GM12878 (cell line): ENCODE data around the gene MAOA. TPM values are rescaled to one million over a fixed set of nuclear protein-coding genes. Genes with fewer than 3 reads are reported as not detected.

Experiments used
- ATAC-seq: fragments of 200-7000 bp; cut with Tn5 transposase; 3 replicates; pipeline ENCODE4 v1.9.1; 2020; ENCODE audit warnings: mild to moderate bottlenecking, moderate library complexity
- BruUV-seq: library from RNA; stranded (reverse); fragments of 400-500 nt; replicated peaks from 2 replicates; lab custom pipeline; 2021; lab: Mats Ljungman, UMichigan
- CTCF ChIA-PET: fragments of 300-600 bp; sonication (Branson Sonifier 250); formaldehyde crosslinking; extraction: SDS; loops from one replicate; lab custom pipeline; 2021; ENCODE audit warnings: inconsistent platforms; lab: Yijun Ruan, JAX
- POLR2A ChIA-PET: fragments of 350-600 bp; formaldehyde crosslinking; extraction: SDS; loops from one replicate; lab custom pipeline; 2021; ENCODE audit warnings: inconsistent platforms; lab: Charles Lee
- RAD21 ChIA-PET: fragments of 300-600 bp; sonication (Branson Sonifier 250); formaldehyde crosslinking; loops from one replicate; lab custom pipeline; 2023; ENCODE audit warnings: antibody characterized with exemption; ENCODE audit not compliant: unreplicated experiment; lab: Charles Lee
- SMC1A ChIA-PET: fragments of 300-600 bp; sonication (Branson Sonifier 250); formaldehyde crosslinking; loops from one replicate; lab custom pipeline; 2023; ENCODE audit not compliant: unreplicated experiment, uncharacterized antibody; lab: Charles Lee
- DNase-seq: peaks from one replicate; pipeline ENCODE4 v3.0.0-alpha.2; 2011; ENCODE audit warnings: low read depth, low spot score
- FAIRE-seq: peaks from 3 replicates; lab custom pipeline; 2011; peaks lifted over from hg19 to GRCh38; lab: Jason Lieb, UNC
- H2AFZ ChIP-seq: 2 replicates; pipeline ENCODE4 v1.6.0; 2011; ENCODE audit warnings: low read depth, low read length, control low read depth; ENCODE audit not compliant: control insufficient read depth
- H3K27ac ChIP-seq: 2 replicates; pipeline ENCODE4 v1.5.1; 2011; ENCODE audit warnings: control low read depth; ENCODE audit not compliant: control insufficient read depth, insufficient read depth
- H3K27me3 ChIP-seq, 2 experiments: replicated peaks in 1 of 2; 2 replicates each; pipeline versions ENCODE4 v1.6.0 to v1.6.1; 2011; ENCODE audit warnings: low read length in 1 of 2; ENCODE audit not compliant: control insufficient read depth in 2 of 2, insufficient read depth in 2 of 2
- H3K36me3 ChIP-seq, 2 experiments: 2 replicates each; pipeline ENCODE4 v1.5.1; 2011; ENCODE audit warnings: low read length in 1 of 2; ENCODE audit not compliant: control insufficient read depth in 2 of 2, insufficient read depth in 2 of 2
- H3K4me1 ChIP-seq: 2 replicates; pipeline ENCODE4 v1.6.1; 2011; ENCODE audit warnings: mild to moderate bottlenecking, low read length, moderate library complexity, mixed read lengths; ENCODE audit not compliant: control insufficient read depth, insufficient read depth
- H3K4me2 ChIP-seq: 2 replicates; pipeline ENCODE4 v1.6.0; 2011; ENCODE audit warnings: control low read depth; ENCODE audit not compliant: control insufficient read depth, insufficient read depth
- H3K4me3 ChIP-seq: fragments of 200-600 bp; sonication (generic); 2 replicates; pipeline ENCODE4 v1.5.1; 2016
- H3K79me2 ChIP-seq: 2 replicates; pipeline ENCODE4 v1.6.0; 2011; ENCODE audit warnings: low read length; ENCODE audit not compliant: control insufficient read depth, insufficient read depth
- H3K9ac ChIP-seq: 2 replicates; pipeline ENCODE4 v1.8.0; 2011; ENCODE audit warnings: low read length, control low read depth, mixed read lengths; ENCODE audit not compliant: control insufficient read depth, insufficient read depth
- H3K9me3 ChIP-seq: replicated peaks from 3 replicates; pipeline ENCODE4 v1.5.1; 2011; ENCODE audit warnings: mild to moderate bottlenecking, low read length; ENCODE audit not compliant: control insufficient read depth, insufficient read depth
- H4K20me1 ChIP-seq: 2 replicates; pipeline ENCODE4 v1.6.0; 2011; ENCODE audit not compliant: control insufficient read depth, insufficient read depth
- BMI1 ChIP-seq: fragments of 450-650 bp; IDR thresholded peaks from 2 replicates; pipeline ENCODE4 v1.6.1; 2016; ENCODE audit warnings: mild to moderate bottlenecking, moderate library complexity, borderline replicate concordance
- DPF2 ChIP-seq: fragments of 450-650 bp; IDR thresholded peaks from 2 replicates; pipeline ENCODE4 v1.6.1; 2017; ENCODE audit warnings: mild to moderate bottlenecking
- ESRRA ChIP-seq: IDR thresholded peaks from 2 replicates; pipeline ENCODE4 v1.6.1; 2012; ENCODE audit warnings: mild to moderate bottlenecking, low read length, improper control_type of control experiment
- ETV6 ChIP-seq, 2 experiments: fragments of 450-650 bp in 1 of 2; IDR thresholded peaks in 1 of 2; conservative IDR thresholded peaks in 1 of 2; 2 replicates each; pipeline ENCODE4 v1.6.1; 2014; ENCODE audit warnings: antibody characterized with exemption in 1 of 2, borderline replicate concordance in 1 of 2, low read depth in 1 of 2, mild to moderate bottlenecking in 1 of 2, moderate library complexity in 1 of 2
- PAX5 ChIP-seq: IDR thresholded peaks from 2 replicates; pipeline ENCODE4 v1.6.1; 2011; ENCODE audit warnings: low read depth, low read length, borderline replicate concordance
- POLR2AphosphoS5 ChIP-seq: IDR thresholded peaks from 2 replicates; pipeline ENCODE4 v1.6.1; 2011; ENCODE audit warnings: mild to moderate bottlenecking, low read length, inconsistent platforms
- SREBF2 ChIP-seq: IDR thresholded peaks from 2 replicates; pipeline ENCODE4 v1.6.1; 2012; ENCODE audit warnings: mild to moderate bottlenecking, low read length
- STAT3 ChIP-seq: IDR thresholded peaks from 2 replicates; pipeline ENCODE4 v1.6.1; 2011; ENCODE audit warnings: low read depth, low read length, improper control_type of control experiment
- TARDBP ChIP-seq: IDR thresholded peaks from 2 replicates; pipeline ENCODE4 v1.6.1; 2016; ENCODE audit warnings: borderline replicate concordance
- YY1 ChIP-seq: IDR thresholded peaks from 2 replicates; pipeline ENCODE4 v1.6.1; 2011; ENCODE audit warnings: low read depth, mild to moderate bottlenecking, low read length
- WGBS: methylation state at CpG from one replicate; pipeline ENCODE4 v1.1.6; 2016; ENCODE audit warnings: low lambda C conversion rate; ENCODE audit not compliant: insufficient replicate concordance, insufficient coverage; ENCODE audit errors: missing lambda C conversion rate; 5-methylcytosine and 5-hydroxymethylcytosine counted together
- in situ Hi-C: fragments of 300-500 bp; cut with MboI; formaldehyde crosslinking; loops from 9 replicates; pipeline ENCODE4 v1.14.3; 2018; ENCODE audit warnings: mixed read lengths
- intact Hi-C: fragments of 100-400 bp; cut with micrococcal nuclease; formaldehyde crosslinking; loops from one replicate; pipeline ENCODE4 v1.14.2; 2022; ENCODE audit not compliant: unreplicated experiment
- polyA plus RNA-seq, 11 experiments: library from polyadenylated mRNA; depleted of rRNA in 4 of 11; unstranded in 6 of 11; stranded (reverse) in 5 of 11; fragments of >200 nt; fragmentation: Nextera tagmentation in 4 of 11; fragmentation: Illumina TruSeq in 1 of 11; extraction: Ambion mirVana in 4 of 11; extraction: Trizol in 1 of 11; gene quantifications; 1 replicate in 1 of 11; 2 replicates in 10 of 11; pipeline versions ENCODE4 v1.2.1 to v1.2.3, GENCODE V29; 2011 to 2016; ENCODE audit warnings: inconsistent platforms in 2 of 11, missing spikeins in 2 of 11, low read depth in 1 of 11
- total RNA-seq, 4 experiments: library from RNA; depleted of rRNA in 3 of 4; stranded (reverse); fragments of >200 nt in 3 of 4; fragmentation: Illumina TruSeq in 1 of 4; extraction: Trizol in 1 of 4; gene quantifications; 2 replicates each; pipeline versions ENCODE4 v1.2.1 to v1.2.3, GENCODE V29; 2013 to 2021
- TF ChIP-seq, protein P1 (sequence below): fragments of 450-650 bp; IDR thresholded peaks from 2 replicates; pipeline ENCODE4 v1.6.1; 2017; ENCODE audit warnings: mild to moderate bottlenecking, moderate library complexity
- TF ChIP-seq, protein P2 (sequence below): fragments of 450-650 bp; IDR thresholded peaks from 2 replicates; pipeline ENCODE4 v1.6.1; 2018; ENCODE audit warnings: mild to moderate bottlenecking, low read depth, moderate library complexity; ENCODE audit not compliant: partially characterized antibody
- TF ChIP-seq, protein P3 (sequence below): IDR thresholded peaks from 2 replicates; pipeline ENCODE4 v1.6.1; 2012; ENCODE audit warnings: low read depth, low read length, improper control_type of control experiment

MAOA gene
- total and polyA plus RNA-seq, 10 of the 15 experiments (the other 5 are each of a cell fraction or from before 2014, with no cell fraction given) = 0.02 to 0.51 (median 0.08) TPM; not detected in 7

DNA sequence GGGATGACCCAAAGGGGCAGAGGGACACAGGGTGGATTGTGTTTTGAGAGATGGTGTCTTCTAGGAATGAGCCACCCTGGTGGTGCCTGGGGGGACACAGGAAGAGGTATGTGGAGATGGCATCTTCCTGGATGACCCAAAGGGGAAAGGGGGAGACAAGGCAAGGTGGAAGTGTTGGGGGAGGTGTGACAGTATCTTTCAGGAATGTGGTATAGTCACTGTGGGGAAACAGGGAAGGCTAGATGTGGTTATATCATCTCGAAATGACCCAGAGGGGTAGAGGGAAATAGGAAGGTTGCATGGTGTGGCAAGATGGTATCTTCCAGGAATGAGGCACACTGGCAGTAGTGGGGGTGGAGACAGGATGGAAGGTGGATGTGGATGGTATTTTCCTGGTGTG lies 62.9 kb downstream of the MAOA start (continued):
- TF ChIP-seq YY1 (no peak), ESRRA (no peak), STAT3 (no peak), BMI1 (no peak)
- TF ChIP-seq, protein P1, sequence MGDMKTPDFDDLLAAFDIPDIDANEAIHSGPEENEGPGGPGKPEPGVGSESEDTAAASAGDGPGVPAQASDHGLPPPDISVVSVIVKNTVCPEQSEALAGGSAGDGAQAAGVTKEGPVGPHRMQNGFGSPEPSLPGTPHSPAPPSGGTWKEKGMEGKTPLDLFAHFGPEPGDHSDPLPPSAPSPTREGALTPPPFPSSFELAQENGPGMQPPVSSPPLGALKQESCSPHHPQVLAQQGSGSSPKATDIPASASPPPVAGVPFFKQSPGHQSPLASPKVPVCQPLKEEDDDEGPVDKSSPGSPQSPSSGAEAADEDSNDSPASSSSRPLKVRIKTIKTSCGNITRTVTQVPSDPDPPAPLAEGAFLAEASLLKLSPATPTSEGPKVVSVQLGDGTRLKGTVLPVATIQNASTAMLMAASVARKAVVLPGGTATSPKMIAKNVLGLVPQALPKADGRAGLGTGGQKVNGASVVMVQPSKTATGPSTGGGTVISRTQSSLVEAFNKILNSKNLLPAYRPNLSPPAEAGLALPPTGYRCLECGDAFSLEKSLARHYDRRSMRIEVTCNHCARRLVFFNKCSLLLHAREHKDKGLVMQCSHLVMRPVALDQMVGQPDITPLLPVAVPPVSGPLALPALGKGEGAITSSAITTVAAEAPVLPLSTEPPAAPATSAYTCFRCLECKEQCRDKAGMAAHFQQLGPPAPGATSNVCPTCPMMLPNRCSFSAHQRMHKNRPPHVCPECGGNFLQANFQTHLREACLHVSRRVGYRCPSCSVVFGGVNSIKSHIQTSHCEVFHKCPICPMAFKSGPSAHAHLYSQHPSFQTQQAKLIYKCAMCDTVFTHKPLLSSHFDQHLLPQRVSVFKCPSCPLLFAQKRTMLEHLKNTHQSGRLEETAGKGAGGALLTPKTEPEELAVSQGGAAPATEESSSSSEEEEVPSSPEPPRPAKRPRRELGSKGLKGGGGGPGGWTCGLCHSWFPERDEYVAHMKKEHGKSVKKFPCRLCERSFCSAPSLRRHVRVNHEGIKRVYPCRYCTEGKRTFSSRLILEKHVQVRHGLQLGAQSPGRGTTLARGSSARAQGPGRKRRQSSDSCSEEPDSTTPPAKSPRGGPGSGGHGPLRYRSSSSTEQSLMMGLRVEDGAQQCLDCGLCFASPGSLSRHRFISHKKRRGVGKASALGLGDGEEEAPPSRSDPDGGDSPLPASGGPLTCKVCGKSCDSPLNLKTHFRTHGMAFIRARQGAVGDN = no peak

DNA sequence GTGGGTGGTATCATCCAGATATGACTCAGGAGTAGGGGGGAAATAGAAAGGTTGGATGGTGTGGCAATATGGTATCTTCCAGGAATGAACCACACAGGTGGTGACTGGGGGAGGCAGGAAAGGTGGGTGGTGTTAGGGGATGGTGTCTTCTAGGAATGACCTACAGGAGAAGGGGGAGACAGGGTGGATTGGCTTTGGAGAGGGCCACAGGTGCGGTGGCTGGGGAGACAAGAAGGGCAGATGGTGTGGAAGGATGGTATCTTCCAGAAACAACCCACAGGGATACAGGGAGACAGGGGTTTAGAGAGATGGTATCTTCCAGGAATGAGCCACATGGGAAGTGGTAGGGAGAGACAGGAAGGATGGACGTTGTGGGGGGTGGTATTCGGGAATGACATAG lies 64.0 kb downstream of the MAOA start:
- no peak for FAIRE-seq
- no peak for DNase-seq
- in situ Hi-C loops = no loop called here
- no peak overlapping the region for H3K9ac ChIP-seq
- no peak overlapping the region for H3K4me3 ChIP-seq
- SMC1A ChIA-PET = no interaction called here
- POLR2A ChIA-PET = no interaction called here
- H3K4me1 ChIP-seq = no peaks in the 10 kb centered on the region
- H3K27ac ChIP-seq = no peak overlapping the region
- no peaks in the 10 kb centered on the region for H3K36me3 ChIP-seq
- no TSS peak for BruUV-seq
- H3K9me3 ChIP-seq = no peaks in the 10 kb centered on the region
- CTCF ChIA-PET = no interaction called here
- no peak overlapping the region for H3K4me2 ChIP-seq
- H2AFZ ChIP-seq = no peak overlapping the region
- no peaks in the 10 kb centered on the region for H4K20me1 ChIP-seq
- intact Hi-C loops = no loop called here
- no peaks in the 10 kb centered on the region for H3K27me3 ChIP-seq
- H3K79me2 ChIP-seq = no peaks in the 10 kb centered on the region
- RAD21 ChIA-PET = no interaction called here
- whole genome bisulfite sequencing = 11% methylated on average over 3 of the region's 3 CpGs
- no peak for ATAC-seq
- TF ChIP-seq, protein P2, sequence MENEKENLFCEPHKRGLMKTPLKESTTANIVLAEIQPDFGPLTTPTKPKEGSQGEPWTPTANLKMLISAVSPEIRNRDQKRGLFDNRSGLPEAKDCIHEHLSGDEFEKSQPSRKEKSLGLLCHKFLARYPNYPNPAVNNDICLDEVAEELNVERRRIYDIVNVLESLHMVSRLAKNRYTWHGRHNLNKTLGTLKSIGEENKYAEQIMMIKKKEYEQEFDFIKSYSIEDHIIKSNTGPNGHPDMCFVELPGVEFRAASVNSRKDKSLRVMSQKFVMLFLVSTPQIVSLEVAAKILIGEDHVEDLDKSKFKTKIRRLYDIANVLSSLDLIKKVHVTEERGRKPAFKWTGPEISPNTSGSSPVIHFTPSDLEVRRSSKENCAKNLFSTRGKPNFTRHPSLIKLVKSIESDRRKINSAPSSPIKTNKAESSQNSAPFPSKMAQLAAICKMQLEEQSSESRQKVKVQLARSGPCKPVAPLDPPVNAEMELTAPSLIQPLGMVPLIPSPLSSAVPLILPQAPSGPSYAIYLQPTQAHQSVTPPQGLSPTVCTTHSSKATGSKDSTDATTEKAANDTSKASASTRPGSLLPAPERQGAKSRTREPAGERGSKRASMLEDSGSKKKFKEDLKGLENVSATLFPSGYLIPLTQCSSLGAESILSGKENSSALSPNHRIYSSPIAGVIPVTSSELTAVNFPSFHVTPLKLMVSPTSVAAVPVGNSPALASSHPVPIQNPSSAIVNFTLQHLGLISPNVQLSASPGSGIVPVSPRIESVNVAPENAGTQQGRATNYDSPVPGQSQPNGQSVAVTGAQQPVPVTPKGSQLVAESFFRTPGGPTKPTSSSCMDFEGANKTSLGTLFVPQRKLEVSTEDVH = no peak
- TF ChIP-seq ESRRA = no peak
- TF ChIP-seq ETV6 (conservative IDR thresholded peaks at IDR 0.05 in 1 of 2, IDR thresholded peaks at IDR 0.05 in 1 of 2; ENCODE audit: borderline replicate concordance in 1 of 2, low read depth in 1 of 2) = no peak
- TF ChIP-seq POLR2AphosphoS5 = no peak
- TF ChIP-seq SREBF2 = no peak
- no peak for TF ChIP-seq TARDBP
- no peak for TF ChIP-seq DPF2
- TF ChIP-seq, protein P3, sequence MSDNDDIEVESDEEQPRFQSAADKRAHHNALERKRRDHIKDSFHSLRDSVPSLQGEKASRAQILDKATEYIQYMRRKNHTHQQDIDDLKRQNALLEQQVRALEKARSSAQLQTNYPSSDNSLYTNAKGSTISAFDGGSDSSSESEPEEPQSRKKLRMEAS = no peak
- no peak for TF ChIP-seq PAX5
